CD4-positive, alpha-beta memory T cell (primary cell): ENCODE results near the gene ARPP21. TPM values are rescaled to one million over a fixed set of nuclear protein-coding genes. Genes with fewer than 3 reads are reported as not detected.

ENCODE experiments used
- CTCF ChIA-PET: fragments of 350-600 bp; sonication (Branson Sonifier 250); formaldehyde crosslinking; loops from one replicate; lab custom pipeline; 2021; ENCODE audit warnings: inconsistent platforms; ENCODE audit not compliant: partially characterized antibody; lab: Charles Lee
- POLR2A ChIA-PET: fragments of 350-600 bp; sonication (Branson Sonifier 250); formaldehyde crosslinking; loops from one replicate; lab custom pipeline; 2021; ENCODE audit not compliant: partially characterized antibody; lab: Charles Lee
- DNase-seq, 5 donors: peaks; one replicate each; pipeline versions ENCODE4 v3.0.0 to v3.0.0-alpha.2; 2020 to 2022; ENCODE audit warnings: mixed read lengths in 1 of 5
- H3K27ac ChIP-seq: one replicate; pipeline ENCODE4 v1.7.0; 2013; ENCODE audit warnings: low read depth, low read length
- H3K27me3 ChIP-seq: 2 replicates; pipeline ENCODE4 v1.7.0; 2013; ENCODE audit warnings: mild to moderate bottlenecking, low read length, moderate library complexity; ENCODE audit not compliant: insufficient read depth
- H3K36me3 ChIP-seq: 2 replicates; pipeline ENCODE4 v1.7.0; 2013; ENCODE audit warnings: mild to moderate bottlenecking, low read length, moderate library complexity; ENCODE audit not compliant: insufficient read depth
- H3K4me1 ChIP-seq: 2 replicates; pipeline ENCODE4 v1.7.0; 2013; ENCODE audit warnings: mild to moderate bottlenecking, low read length, moderate library complexity; ENCODE audit not compliant: insufficient read depth
- H3K4me3 ChIP-seq, 2 donors: one replicate each; pipeline ENCODE4 v1.7.0; 2013; ENCODE audit warnings: low read length in 2 of 2, mild to moderate bottlenecking in 1 of 2
- H3K9me3 ChIP-seq, 2 donors: one replicate each; pipeline ENCODE4 v1.7.0; 2013; ENCODE audit warnings: low read length in 2 of 2, control low read depth in 1 of 2; ENCODE audit not compliant: control insufficient read depth in 1 of 2
- H3K27ac Mint-ChIP-seq, 7 donors: one replicate each; pipeline ENCODE4 v1.8.0; 2020 to 2021; ENCODE audit warnings: mixed read lengths in 7 of 7, mild to moderate bottlenecking in 6 of 7, inconsistent platforms in 3 of 7, moderate library complexity in 3 of 7
- H3K27me3 Mint-ChIP-seq, 2 donors: one replicate each; pipeline ENCODE4 v1.8.0; 2020 to 2021; ENCODE audit warnings: mixed read lengths in 2 of 2
- H3K36me3 Mint-ChIP-seq, 2 donors: one replicate each; pipeline ENCODE4 v1.8.0; 2020 to 2021; ENCODE audit warnings: mixed read lengths in 2 of 2, inconsistent platforms in 1 of 2, mild to moderate bottlenecking in 1 of 2
- H3K4me1 Mint-ChIP-seq, 4 donors: one replicate each; pipeline ENCODE4 v1.8.0; 2020 to 2021; ENCODE audit warnings: mixed read lengths in 4 of 4, mild to moderate bottlenecking in 1 of 4
- H3K4me3 Mint-ChIP-seq, 8 donors: one replicate each; pipeline ENCODE4 v1.8.0; 2020 to 2021; ENCODE audit warnings: mixed read lengths in 8 of 8, mild to moderate bottlenecking in 7 of 8, moderate library complexity in 6 of 8, inconsistent platforms in 3 of 8
- H3K9me3 Mint-ChIP-seq, 8 donors: one replicate each; pipeline ENCODE4 v1.8.0; 2020 to 2021; ENCODE audit warnings: mixed read lengths in 8 of 8, mild to moderate bottlenecking in 5 of 8, inconsistent platforms in 3 of 8, moderate library complexity in 1 of 8
- intact Hi-C: fragments of 100-400 bp; cut with micrococcal nuclease; formaldehyde crosslinking; loops from one replicate; pipeline ENCODE4 v1.15.1; 2023
- polyA plus RNA-seq, 2 donors: library from polyadenylated mRNA; unstranded; fragments of 300-500 nt; fragmentation: Illumina TruSeq; gene quantifications; one replicate each; pipeline ENCODE4 v1.2.3, GENCODE V29; 2021
- total RNA-seq, 2 experiments: library from RNA; stranded (reverse); gene quantifications; one replicate each; pipeline ENCODE4 v1.2.3, GENCODE V29; 2021

Gene ARPP21
- total and polyA plus RNA-seq, 4 experiments from 2014 or later, result not detected

DNA sequence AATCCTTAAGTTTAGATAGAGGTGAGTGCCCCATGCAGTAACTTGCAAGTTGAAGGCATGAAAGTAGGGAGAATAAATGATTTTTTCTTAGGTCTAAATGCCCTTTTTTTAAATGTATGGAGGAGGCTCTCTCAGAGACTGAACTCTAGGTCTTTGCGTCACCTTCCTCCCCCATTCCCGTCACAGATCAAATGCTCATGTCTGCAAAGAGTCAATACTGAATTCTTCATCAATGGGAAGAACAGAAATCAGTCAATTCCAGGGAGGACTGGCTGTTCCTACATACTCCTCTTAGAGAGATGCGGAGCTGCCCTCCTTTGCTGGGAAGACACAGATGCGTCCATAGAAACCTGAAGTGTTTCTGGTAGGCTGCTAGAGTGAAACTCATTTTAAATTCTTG, 98.2 kb downstream of the ARPP21 start:
- Histone ChIP-seq H3K27me3 (no peaks in the 10 kb centered on the region), H3K4me1 (no peaks in the 10 kb centered on the region), H3K9me3 (no peaks in the 10 kb centered on the region), H3K4me3 (no peak overlapping the region), H3K36me3 (no peaks in the 10 kb centered on the region), H3K27ac (no peak overlapping the region)
- no peaks in the 10 kb centered on the region for H3K27me3 Mint-ChIP-seq
- H3K9me3 Mint-ChIP-seq, result peaks cover 0 to 10% (median 2%) of the 10 kb centered on the region in 8 donors
- no peak overlapping the region for H3K27ac Mint-ChIP-seq
- no peaks in the 10 kb centered on the region for H3K36me3 Mint-ChIP-seq
- no peak for DNase-seq
- CTCF ChIA-PET, result no interaction called here
- no peaks in the 10 kb centered on the region for H3K4me1 Mint-ChIP-seq
- intact Hi-C loops, result no loop called here
- H3K4me3 Mint-ChIP-seq, result no peak overlapping the region
- POLR2A ChIA-PET, result no interaction called here

DNA sequence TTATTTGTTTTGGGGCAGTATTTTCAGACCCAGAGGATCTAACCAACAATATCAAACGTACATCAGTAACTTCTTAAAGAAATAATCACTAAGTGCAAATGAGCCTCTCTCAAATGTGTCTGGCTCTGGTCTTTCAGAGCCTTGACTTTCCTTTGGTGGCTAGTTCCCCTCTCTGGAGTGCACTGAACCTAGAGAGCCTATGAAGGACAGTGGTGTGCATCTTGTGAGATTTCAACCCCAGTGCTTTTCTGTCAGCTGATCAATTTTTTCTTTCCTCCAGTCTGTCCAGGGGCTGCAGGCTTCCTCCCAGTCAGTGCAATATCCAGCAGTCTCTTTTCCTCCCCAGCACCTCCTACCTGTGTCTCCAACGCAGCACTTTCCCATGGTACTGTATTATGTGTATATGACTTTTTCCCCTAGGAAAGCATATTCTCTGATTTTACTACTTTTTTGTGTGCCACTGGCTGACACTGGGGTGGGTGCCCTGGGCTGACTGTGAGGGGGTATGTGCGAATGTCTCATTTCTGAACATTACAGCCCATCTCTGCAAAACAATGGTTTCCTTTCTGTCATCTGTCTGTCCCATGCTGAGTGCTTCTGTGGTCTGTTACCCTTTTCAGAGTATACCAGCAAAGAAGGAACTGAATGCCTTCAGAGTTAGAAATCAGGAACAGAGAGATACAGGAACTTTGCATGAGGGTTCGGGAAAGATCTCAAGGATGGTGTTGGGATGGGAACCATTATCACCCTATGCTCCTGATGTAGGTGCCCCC, 98.8 kb downstream of the ARPP21 start:
- H3K4me1 Mint-ChIP-seq, result no peaks in the 10 kb centered on the region
- no peaks in the 10 kb centered on the region for H3K36me3 ChIP-seq
- no peaks in the 10 kb centered on the region for H3K36me3 Mint-ChIP-seq
- no peak overlapping the region for H3K27ac ChIP-seq
- no peak overlapping the region for H3K27ac Mint-ChIP-seq
- H3K9me3 ChIP-seq, result no peaks in the 10 kb centered on the region
- DNase-seq, result no peak
- intact Hi-C loops, result no loop called here
- H3K27me3 Mint-ChIP-seq, result no peaks in the 10 kb centered on the region
- peaks cover 0 to 10% (median 2%) of the 10 kb centered on the region in 8 donors for H3K9me3 Mint-ChIP-seq
- H3K4me1 ChIP-seq, result no peaks in the 10 kb centered on the region
- no peak overlapping the region for H3K4me3 ChIP-seq
- ChIA-PET CTCF (no interaction called here), POLR2A (interaction anchor here (0.6 kb wide), 1 partner anchor 123 kb away, joined by 3 read pairs; no protein-coding TSS in a partner anchor)
- no peaks in the 10 kb centered on the region for H3K27me3 ChIP-seq
- no peak overlapping the region for H3K4me3 Mint-ChIP-seq

DNA sequence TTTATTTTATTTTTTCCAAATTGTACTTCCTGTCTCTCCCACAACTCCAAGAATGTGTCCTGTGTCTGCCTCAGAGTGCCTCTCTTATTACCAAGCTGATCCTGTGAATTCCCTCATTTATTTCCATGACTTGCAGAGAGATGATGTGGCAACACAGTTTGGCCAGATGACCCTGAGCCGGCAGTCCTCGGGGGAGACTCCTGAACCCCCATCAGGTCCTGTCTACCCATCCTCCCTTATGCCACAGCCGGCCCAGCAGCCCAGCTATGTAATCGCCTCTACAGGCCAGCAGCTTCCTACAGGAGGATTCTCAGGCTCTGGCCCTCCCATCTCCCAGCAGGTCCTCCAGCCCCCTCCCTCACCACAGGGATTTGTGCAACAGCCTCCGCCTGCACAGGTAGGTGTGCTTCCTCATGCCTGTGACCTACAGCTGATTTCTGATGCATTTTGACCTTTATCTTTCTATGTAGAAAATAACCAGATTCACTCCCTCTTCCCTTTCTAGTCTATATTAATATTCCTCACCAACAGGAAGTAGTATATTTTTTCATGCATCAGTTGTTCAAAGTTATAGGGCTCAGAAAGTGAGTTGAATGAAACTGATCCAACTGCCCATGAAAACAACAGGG, 100.0 kb downstream of the ARPP21 start:
- CTCF ChIA-PET, result no interaction called here
- H3K27me3 Mint-ChIP-seq, result no peaks in the 10 kb centered on the region
- H3K4me3 Mint-ChIP-seq, result no peak overlapping the region
- Histone ChIP-seq H3K27me3 (no peaks in the 10 kb centered on the region), H3K4me1 (no peaks in the 10 kb centered on the region), H3K4me3 (no peak overlapping the region), H3K9me3 (no peaks in the 10 kb centered on the region), H3K36me3 (no peaks in the 10 kb centered on the region), H3K27ac (no peak overlapping the region)
- no peaks in the 10 kb centered on the region for H3K36me3 Mint-ChIP-seq
- peak in 1 of 5 donors; percentile 28 for DNase-seq
- intact Hi-C loops, result no loop called here
- H3K27ac Mint-ChIP-seq, result no peak overlapping the region
- POLR2A ChIA-PET, result interaction anchor here (0.6 kb wide), 1 partner anchor 125 kb away, joined by 3 read pairs; no protein-coding TSS in a partner anchor
- H3K4me1 Mint-ChIP-seq, result no peaks in the 10 kb centered on the region
- peaks cover 0 to 10% (median 2%) of the 10 kb centered on the region in 8 donors for H3K9me3 Mint-ChIP-seq

DNA sequence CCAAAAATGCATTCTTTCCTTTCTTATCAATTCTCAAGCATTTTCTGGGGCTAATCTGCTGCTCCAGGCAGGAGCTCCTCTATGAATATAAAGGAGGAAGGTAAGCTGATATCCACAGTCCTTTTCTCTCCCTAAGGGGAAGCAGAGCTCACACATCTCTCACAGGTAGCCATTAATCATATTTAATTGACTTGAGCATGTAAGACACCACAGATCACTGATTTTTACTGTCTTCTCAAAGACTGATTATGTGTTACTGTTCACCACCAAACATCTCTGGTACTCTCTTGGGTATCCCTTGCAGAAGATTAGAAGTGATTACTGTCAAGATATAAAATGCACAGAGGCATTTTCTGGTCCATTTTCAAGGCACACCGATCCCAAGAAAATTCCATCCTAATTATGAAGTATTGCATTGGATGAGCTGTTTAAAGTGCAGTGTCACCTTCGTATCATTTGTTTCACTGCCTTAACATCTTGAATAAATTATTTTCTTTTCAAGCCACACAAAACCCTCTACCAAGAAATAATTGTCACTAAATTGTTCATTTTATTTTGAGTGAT, 100.7 kb downstream of the ARPP21 start:
- no peaks in the 10 kb centered on the region for H3K9me3 ChIP-seq
- Mint-ChIP-seq H3K27ac (no peak overlapping the region), H3K9me3 (peaks cover 0 to 10% (median 1%) of the 10 kb centered on the region in 8 donors), H3K36me3 (no peaks in the 10 kb centered on the region), H3K4me3 (no peak overlapping the region), H3K4me1 (no peaks in the 10 kb centered on the region), H3K27me3 (no peaks in the 10 kb centered on the region)
- no peak overlapping the region for H3K4me3 ChIP-seq
- ChIA-PET CTCF (no interaction called here), POLR2A (no interaction called here)
- H3K36me3 ChIP-seq, result no peaks in the 10 kb centered on the region
- no peaks in the 10 kb centered on the region for H3K27me3 ChIP-seq
- H3K4me1 ChIP-seq, result no peaks in the 10 kb centered on the region
- no peak for DNase-seq
- H3K27ac ChIP-seq, result no peak overlapping the region
- intact Hi-C loops, result no loop called here

DNA sequence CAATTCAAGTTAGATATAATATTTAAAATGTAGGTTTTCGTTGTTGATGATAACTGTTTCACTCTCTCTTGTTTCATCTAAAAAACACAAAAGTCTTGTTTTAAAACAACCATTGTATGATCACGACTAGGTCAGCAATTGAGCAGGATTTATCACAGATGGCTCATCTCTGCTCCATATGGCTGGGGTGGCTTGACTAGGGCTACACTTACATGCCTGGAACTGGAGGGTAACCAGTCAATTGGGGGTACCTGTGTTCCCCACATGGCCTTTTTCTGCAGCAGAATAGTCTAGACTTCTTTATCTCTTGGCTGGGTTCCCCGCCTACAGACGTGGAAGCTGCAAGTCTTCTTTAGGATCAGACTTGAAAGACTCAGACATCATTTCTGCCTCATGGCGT, 103.9 kb downstream of the ARPP21 start:
- Histone ChIP-seq H3K9me3 (no peaks in the 10 kb centered on the region), H3K36me3 (no peaks in the 10 kb centered on the region), H3K27me3 (no peaks in the 10 kb centered on the region), H3K4me3 (no peak overlapping the region), H3K27ac (no peak overlapping the region), H3K4me1 (no peaks in the 10 kb centered on the region)
- ChIA-PET POLR2A (no interaction called here), CTCF (no interaction called here)
- intact Hi-C loops, result no loop called here
- DNase-seq, result no peak
- Mint-ChIP-seq H3K4me3 (no peak overlapping the region), H3K27ac (no peak overlapping the region), H3K27me3 (no peaks in the 10 kb centered on the region), H3K9me3 (peaks cover 0 to 13% (median 5%) of the 10 kb centered on the region in 8 donors), H3K36me3 (no peaks in the 10 kb centered on the region), H3K4me1 (no peaks in the 10 kb centered on the region)

DNA sequence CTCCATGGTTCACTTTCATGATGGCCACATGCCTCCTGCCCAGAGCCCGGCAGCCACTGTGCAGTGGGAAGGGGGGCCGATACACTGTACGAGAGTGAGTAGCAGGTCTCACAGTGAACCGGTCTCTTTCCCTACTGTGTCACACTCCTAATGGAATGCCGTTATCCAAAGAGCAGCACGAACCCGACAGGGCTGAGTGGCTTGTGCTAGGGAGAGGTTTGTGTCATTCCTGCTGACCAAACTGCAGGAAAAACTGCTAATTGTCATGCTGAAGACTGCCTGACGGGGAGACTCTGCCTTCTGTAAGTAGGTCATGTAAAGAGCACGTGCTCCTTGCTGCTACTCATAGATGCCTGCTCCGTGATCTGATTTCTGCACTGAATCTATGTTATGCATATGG, 105.1 kb downstream of the ARPP21 start:
- intact Hi-C loops, result no loop called here
- peaks cover 0 to 11% (median 6%) of the 10 kb centered on the region in 8 donors for H3K9me3 Mint-ChIP-seq
- no peaks in the 10 kb centered on the region for H3K4me1 Mint-ChIP-seq
- H3K27ac ChIP-seq, result no peak overlapping the region
- H3K4me3 Mint-ChIP-seq, result no peak overlapping the region
- no peaks in the 10 kb centered on the region for H3K9me3 ChIP-seq
- no peak for DNase-seq
- no peaks in the 10 kb centered on the region for H3K36me3 ChIP-seq
- no peaks in the 10 kb centered on the region for H3K4me1 ChIP-seq
- POLR2A ChIA-PET, result no interaction called here
- CTCF ChIA-PET, result no interaction called here
- no peaks in the 10 kb centered on the region for H3K36me3 Mint-ChIP-seq
- H3K4me3 ChIP-seq, result no peak overlapping the region
- H3K27ac Mint-ChIP-seq, result no peak overlapping the region
- H3K27me3 ChIP-seq, result no peaks in the 10 kb centered on the region
- H3K27me3 Mint-ChIP-seq, result no peaks in the 10 kb centered on the region

DNA sequence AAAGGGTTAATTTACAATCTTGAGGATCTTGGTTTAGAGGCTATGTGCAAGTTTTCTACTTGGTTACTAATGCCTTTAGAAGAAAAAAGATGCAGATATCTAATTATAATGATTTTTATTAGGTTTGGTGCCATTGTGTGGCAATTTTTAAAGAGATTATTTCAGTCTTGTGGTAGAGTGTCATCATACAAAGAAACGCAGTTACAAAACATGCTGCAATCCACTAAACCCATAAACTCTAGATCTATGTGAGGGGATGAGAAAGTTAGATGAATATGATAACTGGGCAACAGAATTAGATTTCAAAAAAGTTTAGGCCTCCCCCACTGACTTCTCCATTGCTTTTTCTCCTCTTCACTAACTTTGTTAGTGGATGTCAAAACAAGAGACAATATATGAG, 106.0 kb downstream of the ARPP21 start:
- Mint-ChIP-seq H3K4me1 (no peaks in the 10 kb centered on the region), H3K9me3 (peaks cover 0 to 11% (median 5%) of the 10 kb centered on the region in 8 donors), H3K27me3 (no peaks in the 10 kb centered on the region), H3K4me3 (no peak overlapping the region), H3K27ac (no peak overlapping the region), H3K36me3 (no peaks in the 10 kb centered on the region)
- POLR2A ChIA-PET, result no interaction called here
- Histone ChIP-seq H3K27me3 (no peaks in the 10 kb centered on the region), H3K4me1 (no peaks in the 10 kb centered on the region), H3K27ac (no peak overlapping the region), H3K36me3 (no peaks in the 10 kb centered on the region), H3K9me3 (no peaks in the 10 kb centered on the region), H3K4me3 (no peak overlapping the region)
- no peak for DNase-seq
- intact Hi-C loops, result no loop called here
- CTCF ChIA-PET, result no interaction called here
